HG03066 (cell line): Measurements from ENCODE around the gene CHST9.
"Not testable (repeated sequence)": the region's sequence is repeated elsewhere in the genome, so short reads cannot be mapped to it uniquely, and the experiment has no call there.

Experiments
- ATAC-seq: cut with Tn5 transposase; IDR thresholded peaks from one replicate; pipeline ENCODE4 v1.9.1; 2021; ENCODE audit warnings: low read depth; ENCODE audit not compliant: unreplicated experiment

The CHST9 gene

GRCh38 chr18:27010784-27011183 is 174.3 kb downstream of the CHST9 start:
- ATAC-seq = no peak

- ATAC-seq = no peak
Observed at GRCh38 chr18:27009293-27009692, 175.8 kb downstream of the CHST9 start.

DNA sequence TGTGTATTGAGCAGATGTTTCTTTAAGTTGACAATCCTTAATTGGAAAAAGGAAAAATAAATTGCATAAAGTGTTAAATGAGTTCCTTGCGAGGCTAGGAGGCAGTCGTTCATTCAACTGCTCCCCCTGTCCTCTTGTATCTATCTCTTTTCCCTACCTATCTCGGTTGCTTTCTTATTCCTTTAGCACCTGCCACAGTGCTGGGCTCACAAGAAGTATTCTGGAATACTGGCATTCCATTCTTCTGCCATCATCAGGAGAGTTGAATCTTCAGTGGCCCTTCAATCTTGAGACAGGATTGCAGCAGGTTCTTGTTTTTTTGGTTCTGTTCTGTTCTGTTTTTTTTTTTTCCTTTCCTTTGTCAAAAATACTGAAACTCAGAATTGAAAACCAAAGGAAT is 176.5 kb downstream of the CHST9 start:
- no peak for ATAC-seq

GRCh38 chr18:27007880-27008279 is 177.2 kb downstream of the CHST9 start:
- ATAC-seq = no peak

DNA sequence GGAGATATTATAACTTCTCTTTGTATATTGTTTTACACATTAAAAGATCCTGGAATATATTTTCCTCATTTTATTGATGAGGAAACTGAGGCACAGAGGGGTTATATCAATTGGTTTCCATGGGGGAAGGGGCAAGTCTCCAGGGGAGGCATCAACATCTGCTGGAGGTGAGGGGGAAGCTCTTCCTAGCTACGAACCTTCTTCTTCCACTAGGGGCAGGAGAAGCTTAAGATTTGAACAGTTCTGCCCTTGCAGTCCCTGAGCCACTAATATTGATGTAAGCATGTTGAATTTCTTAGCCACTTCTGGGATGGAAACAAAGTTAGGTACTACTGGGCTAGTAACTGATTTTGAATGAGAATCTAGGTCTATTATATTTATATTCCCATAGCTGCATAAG is 179.5 kb downstream of the CHST9 start:
- no peak for ATAC-seq

DNA sequence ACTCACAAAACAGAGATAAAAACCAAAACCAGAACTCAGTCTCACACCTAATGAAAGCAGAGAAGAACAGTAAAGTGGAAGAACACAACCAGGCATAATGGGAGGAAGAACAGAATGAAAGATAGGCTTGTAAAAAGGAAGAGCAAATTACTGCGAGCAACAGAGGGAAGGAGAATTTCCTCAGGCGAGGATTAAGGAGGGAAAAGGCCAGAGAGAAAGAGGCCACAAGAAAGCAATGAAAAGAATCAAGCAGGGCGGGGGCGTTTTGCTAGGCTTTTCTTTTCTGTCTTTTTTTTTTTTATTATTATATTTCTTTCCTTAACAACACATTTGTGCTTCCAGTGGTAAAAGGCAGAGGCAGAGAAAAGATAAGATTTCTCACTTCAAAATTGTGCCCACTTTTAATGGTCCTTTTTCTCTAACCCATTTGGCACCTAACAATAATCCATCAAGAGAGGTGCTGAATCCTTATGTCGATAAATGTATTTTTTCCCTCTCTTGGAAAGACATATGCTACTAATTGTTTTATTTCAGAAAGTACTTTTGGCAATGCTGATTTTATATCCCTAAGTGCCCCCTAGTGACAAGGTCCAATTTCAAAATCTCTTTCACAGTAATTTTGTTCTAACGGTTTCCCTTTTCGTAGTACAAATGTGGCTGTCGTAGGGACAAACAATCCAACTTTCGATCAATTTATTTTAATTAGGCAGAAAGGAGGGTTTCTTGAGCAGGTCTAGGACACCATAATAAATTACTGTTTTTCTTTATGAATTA is 180.9 kb downstream of the CHST9 start:
- no peak for ATAC-seq

DNA sequence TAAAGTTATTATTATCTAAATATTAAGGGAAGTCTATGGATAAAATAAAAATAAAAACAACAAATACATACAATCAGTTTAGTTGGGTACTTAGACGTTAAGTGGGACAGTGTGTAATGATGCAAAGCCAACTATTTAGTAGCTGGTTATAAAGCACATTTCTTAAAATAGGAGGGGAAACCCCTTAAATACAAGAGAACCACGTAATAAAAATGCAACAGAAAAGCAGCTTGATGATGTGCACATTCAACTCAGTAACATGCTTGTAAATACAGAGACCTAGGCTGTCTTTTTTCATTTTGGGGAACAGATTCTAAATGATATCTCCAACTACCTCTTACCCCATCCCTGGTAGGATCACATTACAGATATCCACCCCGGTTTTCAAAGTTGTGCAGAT is 185.3 kb downstream of the CHST9 start:
- no peak for ATAC-seq

GRCh38 chr18:26993568-26993967 is 191.5 kb downstream of the CHST9 start:
- no peak for ATAC-seq

DNA sequence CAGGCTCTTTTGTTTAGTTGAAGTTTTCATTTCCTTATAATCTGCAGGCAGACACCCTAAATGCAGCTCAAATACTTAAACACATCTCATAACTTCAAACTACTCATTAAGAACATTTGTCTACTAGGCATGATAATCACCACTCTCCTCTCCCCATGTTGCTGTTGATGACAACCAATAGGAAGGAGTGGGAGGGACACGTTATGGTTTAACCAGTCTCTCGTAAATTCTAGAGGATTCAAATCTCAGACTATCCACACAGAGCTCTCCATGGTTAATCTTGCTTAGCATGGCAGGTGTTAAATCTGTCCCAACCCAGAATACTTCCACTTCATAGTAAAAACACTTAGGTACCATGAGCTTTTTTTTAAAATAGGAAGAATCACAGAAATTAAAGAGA is 192.2 kb downstream of the CHST9 start:
- no peak for ATAC-seq

- no peak for ATAC-seq
Observed at GRCh38 chr18:26989842-26990241, 195.3 kb downstream of the CHST9 start.

GRCh38 chr18:26981360-26982082 is 203.6 kb downstream of the CHST9 start:
- ATAC-seq = no peak

- peak; percentile 97 for ATAC-seq
Observed at GRCh38 chr18:26978812-26979341, 206.2 kb downstream of the CHST9 start.

DNA sequence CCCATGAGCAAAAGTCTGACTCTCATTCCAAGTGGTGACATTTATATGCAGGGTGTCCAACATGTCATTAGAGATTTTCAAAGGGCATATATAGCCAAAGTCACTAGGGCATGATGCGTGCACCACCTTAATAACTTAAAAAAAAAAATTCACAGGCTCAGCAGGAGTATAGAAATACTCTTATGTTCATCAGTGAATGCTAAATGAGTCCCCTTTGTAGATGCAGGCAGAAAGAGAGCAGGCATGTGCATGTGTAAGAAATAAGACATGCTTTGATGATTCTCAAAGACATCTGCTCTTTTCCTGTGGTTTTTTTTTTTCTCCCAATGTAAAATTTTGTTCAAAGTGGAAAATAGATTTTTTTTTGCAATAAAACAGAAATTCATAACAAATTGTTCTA is 207.3 kb downstream of the CHST9 start:
- ATAC-seq = no peak

DNA sequence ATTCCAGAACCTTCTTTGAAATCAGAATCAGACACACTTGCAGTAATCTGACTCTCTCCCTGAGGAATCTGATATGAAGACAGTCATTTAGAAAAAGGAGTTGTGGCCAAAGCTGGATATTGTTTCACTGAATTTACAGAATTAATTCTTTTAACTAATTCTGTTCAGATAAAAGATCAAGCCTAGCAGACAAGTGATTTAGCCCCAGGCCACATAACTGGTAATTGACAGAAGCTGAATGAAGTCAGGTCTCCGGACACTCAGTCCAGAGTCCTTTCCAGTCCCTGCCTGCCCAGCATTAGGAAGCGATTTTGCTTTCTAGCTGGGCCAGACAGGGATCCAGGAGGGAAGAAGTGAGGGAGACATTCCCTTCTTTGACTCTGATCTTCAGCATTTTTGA is 208.9 kb downstream of the CHST9 start:
- no peak for ATAC-seq

- not testable (repeated sequence) for ATAC-seq
Observed at GRCh38 chr18:26972549-26972948, 212.6 kb downstream of the CHST9 start.

DNA sequence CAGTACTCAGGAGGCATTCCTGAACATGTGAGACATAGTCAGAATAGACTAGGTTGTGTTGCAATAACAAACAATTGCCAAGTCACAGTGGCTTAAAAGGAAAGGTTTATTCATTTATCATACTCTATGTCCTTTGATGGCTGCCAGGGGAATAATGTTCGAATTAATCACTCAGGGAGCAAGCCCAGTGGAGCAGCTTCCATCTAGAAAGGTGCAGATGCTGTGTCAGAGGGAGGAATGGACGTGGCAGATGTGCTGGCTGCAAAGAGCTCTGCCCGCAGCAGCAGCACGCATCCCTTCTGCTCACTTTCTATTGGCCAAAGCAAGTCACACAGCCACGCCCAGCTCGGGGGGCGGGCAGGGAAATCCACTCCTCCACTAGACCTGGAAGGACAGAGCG is 213.7 kb downstream of the CHST9 start:
- no peak for ATAC-seq

DNA sequence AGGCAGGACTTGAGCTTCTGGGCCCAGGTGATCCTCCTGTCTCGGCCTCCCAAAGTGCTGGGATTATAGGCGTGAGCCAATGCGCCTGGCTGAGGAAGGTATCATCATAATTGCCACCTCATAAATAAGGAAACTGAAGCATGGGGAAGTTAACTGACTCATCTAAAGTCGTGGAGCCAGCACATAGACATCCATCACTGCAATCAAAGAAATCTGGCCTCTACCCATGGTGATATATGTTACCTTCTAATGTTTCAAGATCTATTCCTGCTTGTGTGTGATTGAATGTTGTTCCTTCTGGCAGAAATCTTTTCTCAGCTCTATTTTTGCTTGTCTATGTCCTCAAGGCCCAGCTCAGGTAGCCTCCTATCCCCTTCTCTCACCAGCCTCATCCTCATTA is 214.5 kb downstream of the CHST9 start:
- ATAC-seq = no peak

DNA sequence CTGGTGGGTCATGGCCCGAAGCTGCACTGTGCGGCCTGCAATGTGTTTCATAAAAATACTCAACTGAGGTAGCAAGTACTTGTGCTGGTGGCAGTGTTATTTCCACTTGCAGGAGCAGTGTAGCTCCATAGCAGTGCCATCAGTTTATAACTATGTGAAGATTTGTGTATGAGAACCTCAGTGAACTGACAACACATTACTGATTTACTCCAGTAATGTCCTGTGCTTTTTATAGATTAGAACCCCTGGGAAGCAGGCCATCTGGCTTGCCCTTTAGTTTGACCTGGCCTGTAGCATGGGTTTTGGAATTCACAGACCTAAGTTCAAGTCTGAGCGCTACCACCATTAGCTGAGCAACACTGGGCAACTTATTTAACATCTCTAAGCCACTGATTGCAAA is 219.9 kb downstream of the CHST9 start:
- ATAC-seq = no peak

DNA sequence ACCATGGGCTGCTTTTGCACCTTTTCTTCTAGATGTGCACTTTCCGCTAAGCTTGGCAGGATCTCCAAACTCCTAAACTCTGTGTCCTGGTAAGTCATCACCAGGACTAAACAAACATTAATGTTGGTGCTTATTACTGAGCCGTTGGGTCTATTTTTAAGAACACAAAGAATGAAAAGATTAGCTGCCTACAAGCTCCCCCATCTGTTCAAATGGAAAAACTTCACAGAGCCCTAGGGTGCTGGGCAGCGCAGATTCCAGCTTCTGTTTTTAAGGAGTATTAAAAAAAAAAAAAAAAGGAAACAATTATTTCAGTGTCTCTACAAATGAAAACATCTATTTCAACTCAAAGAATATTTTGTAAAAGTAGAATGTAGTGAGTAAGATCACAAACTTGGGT is 221.8 kb downstream of the CHST9 start:
- ATAC-seq = no peak

DNA sequence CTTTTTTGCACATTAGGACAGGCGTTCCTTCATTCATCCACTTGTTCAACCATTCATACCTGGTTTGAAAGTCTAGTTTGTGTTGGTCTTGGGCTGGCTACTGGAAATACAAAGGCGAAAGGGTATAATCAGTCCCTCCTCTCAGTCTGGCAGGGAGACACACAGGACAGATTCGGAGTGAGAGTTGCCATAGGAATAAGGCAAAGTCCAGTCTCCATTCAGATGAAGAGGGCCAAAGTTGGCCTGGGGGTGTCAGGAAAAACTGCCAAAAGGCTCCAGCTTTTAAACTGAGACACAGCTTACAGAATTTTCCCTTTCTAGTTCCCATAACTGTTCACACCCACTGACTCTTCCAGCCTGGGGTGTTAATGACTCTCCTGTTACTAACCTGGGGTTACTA is 223.3 kb downstream of the CHST9 start:
- ATAC-seq = no peak

- no peak for ATAC-seq
Observed at GRCh38 chr18:26960911-26961310, 224.2 kb downstream of the CHST9 start.

- no peak for ATAC-seq
Observed at GRCh38 chr18:26956863-26957262, 228.2 kb downstream of the CHST9 start.
